ENCODE data around the gene ARMCX5.

Gene ARMCX5

DNA sequence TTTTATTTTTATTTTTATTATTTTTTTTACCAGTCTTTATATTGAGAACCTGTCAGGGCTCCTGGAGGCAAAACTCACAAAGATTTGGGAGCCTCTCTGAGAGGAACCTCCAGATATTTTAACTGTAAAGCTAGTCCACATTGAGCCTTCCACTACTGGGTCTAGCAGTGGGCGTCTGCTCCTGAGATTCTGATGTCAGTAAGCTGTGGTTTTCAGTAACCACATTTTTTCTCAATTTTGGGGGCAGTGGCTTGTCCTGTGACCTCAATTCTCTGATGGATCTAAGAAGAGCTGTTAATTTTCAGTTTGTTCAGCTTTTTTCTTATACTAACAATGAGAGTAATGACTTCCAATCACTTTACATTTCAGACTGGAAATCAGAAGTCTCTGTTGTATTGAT lies 28.3 kb downstream of the ARMCX5 start:
- H3K9me3 ChIP-seq (ENCODE audit: control insufficient read depth, insufficient read depth, low read depth, low read length): peaks cover 20% of the 10 kb centered on the region; the same call in 1 of the 2 replicates
- no peaks in the 10 kb centered on the region; the same call in 1 of the 2 replicates for H3K36me3 ChIP-seq (ENCODE audit: control insufficient read depth, insufficient read depth, low read length)
- no peak overlapping the region for H3K27ac ChIP-seq (ENCODE audit: low read depth, low read length)
- no peaks in the 10 kb centered on the region for H3K27me3 ChIP-seq (ENCODE audit: control insufficient read depth, insufficient read depth, low read length)
- H3K4me1 ChIP-seq (ENCODE audit: control insufficient read depth, insufficient read depth, low read length): no peaks in the 10 kb centered on the region
- H3K4me3 ChIP-seq (ENCODE audit: low read depth, low read length): no peak overlapping the region
- H3K9ac ChIP-seq (ENCODE audit: low read length): no peak overlapping the region

DNA sequence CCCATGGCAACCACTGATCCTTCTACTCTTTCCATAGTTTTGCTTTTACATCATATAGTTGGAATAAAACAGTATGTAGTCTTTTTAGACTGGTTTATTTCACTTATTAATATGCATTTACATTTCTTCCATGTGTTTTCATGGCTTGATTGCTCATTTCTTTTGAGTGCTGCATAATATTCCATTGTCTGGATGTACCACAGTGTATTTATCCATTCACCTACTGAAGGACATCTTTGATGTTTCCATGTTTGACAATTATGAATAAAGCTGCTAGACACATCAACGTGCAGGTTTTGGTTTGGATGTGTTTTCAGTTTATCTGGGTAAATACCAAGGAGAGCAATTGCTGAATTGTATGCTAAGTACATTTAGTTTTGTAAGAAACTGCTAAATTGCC lies 38.2 kb downstream of the ARMCX5 start:
- Histone ChIP-seq H3K9ac (ENCODE audit: low read length) (no peak overlapping the region), H3K9me3 (ENCODE audit: control insufficient read depth, insufficient read depth, low read depth, low read length) (peaks cover 3% of the 10 kb centered on the region; the same call in 1 of the 2 replicates), H3K27ac (ENCODE audit: low read depth, low read length) (no peak overlapping the region), H3K27me3 (ENCODE audit: control insufficient read depth, insufficient read depth, low read length) (no peaks in the 10 kb centered on the region; the same call in 1 of the 2 replicates), H3K36me3 (ENCODE audit: control insufficient read depth, insufficient read depth, low read length) (no peaks in the 10 kb centered on the region), H3K4me3 (ENCODE audit: low read depth, low read length) (no peak overlapping the region), H3K4me1 (ENCODE audit: control insufficient read depth, insufficient read depth, low read length) (no peaks in the 10 kb centered on the region)

DNA sequence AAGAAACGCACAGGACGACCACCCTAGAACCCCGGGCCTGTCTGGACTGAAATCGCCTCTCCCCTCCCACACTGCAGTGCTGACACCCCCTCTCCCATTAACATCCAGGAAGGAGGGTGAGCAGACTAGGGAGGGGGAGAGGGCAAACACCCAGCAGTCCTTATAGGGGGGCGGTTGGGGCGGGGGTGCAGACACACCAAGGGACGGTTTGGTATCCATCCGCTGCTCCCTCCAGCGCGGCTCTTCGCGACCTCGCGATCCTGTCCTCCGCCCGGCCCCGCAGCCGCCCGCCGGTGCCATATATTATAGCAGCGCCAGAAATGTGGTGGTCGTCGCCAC lies 51.6 kb downstream of the ARMCX5 start:
- peaks cover 22% of the 10 kb centered on the region for H3K27me3 ChIP-seq (ENCODE audit: control insufficient read depth, insufficient read depth, low read length)
- no peak overlapping the region for H3K9ac ChIP-seq (ENCODE audit: low read length)
- H3K27ac ChIP-seq (ENCODE audit: low read depth, low read length): no peak overlapping the region
- H3K4me1 ChIP-seq (ENCODE audit: control insufficient read depth, insufficient read depth, low read length): 0 out of 2 replicates have a peak, but pooled peaks cover 3% of the 10 kb centered on the region
- H3K36me3 ChIP-seq (ENCODE audit: control insufficient read depth, insufficient read depth, low read length): no peaks in the 10 kb centered on the region
- peak overlapping the region; percentile 64 for H3K4me3 ChIP-seq (ENCODE audit: low read depth, low read length)
- H3K9me3 ChIP-seq (ENCODE audit: control insufficient read depth, insufficient read depth, low read depth, low read length): peaks cover 3% of the 10 kb centered on the region; the same call in 1 of the 2 replicates

DNA sequence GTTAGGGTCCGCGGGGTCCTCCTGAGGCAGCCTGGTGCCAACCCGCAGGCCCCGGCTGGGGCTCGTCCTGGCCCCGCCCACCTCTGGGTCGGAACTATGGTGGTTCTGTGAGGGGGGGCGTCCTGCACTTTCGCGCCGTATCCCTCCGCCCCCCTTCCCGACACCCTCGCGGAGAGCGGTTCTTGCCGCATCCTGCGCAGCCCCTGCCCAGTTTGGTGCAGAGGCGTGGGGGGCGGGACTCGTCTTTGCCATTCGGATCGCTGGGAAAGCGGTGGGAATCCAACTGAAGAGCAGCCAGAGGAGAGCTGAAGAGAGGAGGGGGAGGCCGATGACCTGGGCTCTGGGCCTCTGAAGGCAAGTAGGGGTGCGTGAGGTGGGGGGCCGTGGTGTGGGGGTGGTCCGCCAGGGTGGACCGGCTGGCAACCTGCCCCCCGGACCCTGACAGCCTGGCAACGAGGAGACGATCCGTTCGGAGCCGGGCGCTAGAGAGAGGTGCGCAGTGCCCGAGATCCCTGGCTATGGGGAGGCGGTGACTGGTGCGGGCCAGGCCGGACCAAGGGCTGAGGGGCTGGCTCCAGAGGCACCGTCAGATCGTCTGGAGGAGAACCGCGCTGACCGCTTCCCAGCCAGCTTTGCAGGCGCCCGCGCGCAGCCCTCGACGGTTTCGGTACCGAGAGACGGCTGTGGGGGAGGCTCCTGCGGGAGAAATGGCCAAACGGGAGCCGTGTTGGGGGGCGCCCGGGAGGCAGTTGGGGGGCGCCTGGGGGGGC lies 52.1 kb downstream of the ARMCX5 start, which contains the start of gene GPRASP1:
Gene GPRASP1 (plus strand): TSS at position 242 of the 770 bp plus-strand sequence. CDS start 2,431 bp downstream, outside the sequence.
- Histone ChIP-seq H3K4me1 (ENCODE audit: control insufficient read depth, insufficient read depth, low read length) (0 out of 2 replicates have a peak, but pooled peaks cover 3% of the 10 kb centered on the region), H3K27ac (ENCODE audit: low read depth, low read length) (no peak within 1 kb of the TSS), H3K9me3 (ENCODE audit: control insufficient read depth, insufficient read depth, low read depth, low read length) (peaks cover 5% of the 10 kb centered on the region; the same call in 1 of the 2 replicates), H3K4me3 (ENCODE audit: low read depth, low read length) (peak within 1 kb of the TSS; percentile 64), H3K36me3 (ENCODE audit: control insufficient read depth, insufficient read depth, low read length) (no peaks in the 10 kb centered on the region), H3K9ac (ENCODE audit: low read length) (no peak within 1 kb of the TSS), H3K27me3 (ENCODE audit: control insufficient read depth, insufficient read depth, low read length) (peaks cover 25% of the 10 kb centered on the region)

DNA sequence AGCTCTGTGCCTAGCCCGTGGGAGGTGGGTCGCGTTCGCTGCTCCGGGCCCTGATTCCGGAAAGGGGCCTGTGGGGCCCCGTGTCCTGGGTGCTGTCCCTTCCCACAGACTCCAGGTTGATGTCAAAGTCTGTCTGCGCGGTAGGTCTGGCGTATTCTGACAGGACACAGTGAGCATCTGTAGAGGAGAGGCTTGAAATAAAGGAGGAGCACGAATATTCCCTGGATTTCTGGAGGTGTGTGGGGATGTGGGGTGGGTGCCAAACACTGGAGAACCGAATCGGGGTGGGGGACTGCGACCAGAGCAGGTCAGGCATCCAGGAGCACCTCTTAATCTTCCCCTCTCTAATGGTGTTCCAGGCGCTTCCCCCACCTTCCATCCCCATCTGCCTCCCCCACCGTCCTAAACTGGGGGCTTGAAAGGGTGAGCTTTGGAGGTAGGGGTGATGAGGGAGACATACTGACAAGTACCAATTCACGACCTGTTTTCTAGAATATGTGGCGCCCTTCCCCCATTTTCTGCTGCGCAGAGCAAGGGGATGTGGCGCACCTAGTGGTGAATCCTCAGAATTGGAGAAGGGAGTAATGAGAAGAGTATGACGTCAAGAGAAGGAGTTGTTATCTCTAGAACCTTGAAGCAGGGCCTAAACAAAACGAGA lies 52.8 kb downstream of the ARMCX5 start:
- Histone ChIP-seq H3K27ac (ENCODE audit: low read depth, low read length) (no peak overlapping the region), H3K4me3 (ENCODE audit: low read depth, low read length) (peak overlapping the region; percentile 64), H3K9me3 (ENCODE audit: control insufficient read depth, insufficient read depth, low read depth, low read length) (peaks cover 6% of the 10 kb centered on the region; the same call in 1 of the 2 replicates), H3K4me1 (ENCODE audit: control insufficient read depth, insufficient read depth, low read length) (0 out of 2 replicates have a peak, but pooled peaks cover 3% of the 10 kb centered on the region), H3K27me3 (ENCODE audit: control insufficient read depth, insufficient read depth, low read length) (peaks cover 25% of the 10 kb centered on the region), H3K36me3 (ENCODE audit: control insufficient read depth, insufficient read depth, low read length) (no peaks in the 10 kb centered on the region), H3K9ac (ENCODE audit: low read length) (no peak overlapping the region)
